K562 (cell line): Measurements from ENCODE around the gene MMP1. TPM values are rescaled to one million over a fixed set of nuclear protein-coding genes. Genes with fewer than 3 reads are reported as not detected.

ENCODE experiments used
- ATAC-seq: fragments of 200-7000 bp; cut with Tn5 transposase; 3 replicates; pipeline ENCODE4 v1.9.1; 2020; ENCODE audit warnings: moderate library complexity
- BruUV-seq: library from RNA; stranded (reverse); fragments of 400-500 nt; replicated peaks from 2 replicates; lab custom pipeline; 2021; lab: Mats Ljungman, UMichigan
- CTCF ChIA-PET: fragments of 300-600 bp; formaldehyde crosslinking; extraction: SDS; loops from one replicate; lab custom pipeline; 2021; ENCODE audit warnings: low intra/inter-chr PET ratio; lab: Yijun Ruan, JAX
- POLR2A ChIA-PET: fragments of 300-600, 350-650 bp; sonication (Branson Sonifier 250); formaldehyde crosslinking; extraction: SDS; loops from one replicate; lab custom pipeline; 2021; ENCODE audit warnings: antibody characterized with exemption, inconsistent platforms; lab: Yijun Ruan, JAX
- DNase-seq, 4 experiments: peaks; one replicate each; pipeline versions ENCODE4 v3.0.0 to v3.0.0-alpha.2; 2011 to 2018; ENCODE audit warnings: low spot score in 3 of 4, mixed read lengths in 3 of 4; ENCODE audit errors: extremely low read depth in 1 of 4
- FAIRE-seq: peaks from 2 replicates; lab custom pipeline; 2011; peaks lifted over from hg19 to GRCh38; lab: Jason Lieb, UNC
- H2AFZ ChIP-seq: 2 replicates; pipeline ENCODE4 v1.6.0; 2011; ENCODE audit warnings: low read depth, low read length, control low read depth, inconsistent platforms
- H3K27ac ChIP-seq: fragments of 200-600 bp; 3 replicates; pipeline ENCODE4 v1.8.0; 2011; ENCODE audit warnings: low read depth, mild to moderate bottlenecking, control low read depth, inconsistent platforms, low read length, moderate library complexity, mixed read lengths; ENCODE audit errors: extremely low read depth
- H3K27me3 ChIP-seq, 2 experiments: fragments of 300-600 bp in 1 of 2; 2 replicates in 1 of 2; 3 replicates in 1 of 2; pipeline versions ENCODE4 v1.6.0 to v1.8.0; 2011; ENCODE audit warnings: inconsistent platforms in 2 of 2, low read length in 2 of 2, mild to moderate bottlenecking in 1 of 2, mixed read lengths in 1 of 2, moderate library complexity in 1 of 2; ENCODE audit not compliant: control insufficient read depth in 2 of 2, insufficient read depth in 2 of 2
- H3K36me3 ChIP-seq: fragments of 300-600 bp; 3 replicates; pipeline ENCODE4 v1.8.0; 2011; ENCODE audit warnings: mild to moderate bottlenecking, low read length, inconsistent platforms; ENCODE audit not compliant: control insufficient read depth, insufficient read depth
- H3K4me1 ChIP-seq, 2 experiments: fragments of 200-600 bp in 1 of 2; replicated peaks in 1 of 2; 2 replicates in 1 of 2; 3 replicates in 1 of 2; pipeline versions ENCODE4 v1.5.1 to v1.8.0; 2011; ENCODE audit warnings: inconsistent platforms in 2 of 2, low read length in 2 of 2, mild to moderate bottlenecking in 1 of 2, mixed read lengths in 1 of 2, moderate library complexity in 1 of 2; ENCODE audit not compliant: control insufficient read depth in 2 of 2, insufficient read depth in 2 of 2
- H3K4me2 ChIP-seq: 2 replicates; pipeline ENCODE4 v1.6.1; 2011; ENCODE audit warnings: low read length, control low read depth, inconsistent platforms, mixed read lengths; ENCODE audit not compliant: insufficient read depth
- H3K4me3 ChIP-seq: fragments of 200-600 bp; sonication (generic), shearing (Covaris generic); 2 replicates; pipeline ENCODE4 v1.5.1; 2016; ENCODE audit warnings: control low read depth, inconsistent platforms
- H3K79me2 ChIP-seq: fragments of 200-600 bp; 3 replicates; pipeline ENCODE4 v1.8.0; 2011; ENCODE audit warnings: low read length, inconsistent platforms; ENCODE audit not compliant: control insufficient read depth, insufficient read depth
- H3K9ac ChIP-seq, 2 experiments: 2 replicates each; pipeline versions ENCODE4 v1.6.0 to v1.6.1; 2011; ENCODE audit warnings: low read depth in 2 of 2, low read length in 2 of 2, control low read depth in 1 of 2, inconsistent platforms in 1 of 2, mild to moderate bottlenecking in 1 of 2, mixed read lengths in 1 of 2; ENCODE audit not compliant: insufficient read depth in 1 of 2
- H3K9me1 ChIP-seq: one replicate; pipeline ENCODE4 v1.6.0; 2011; ENCODE audit warnings: inconsistent platforms, mild to moderate bottlenecking, low read length, moderate library complexity; ENCODE audit not compliant: control insufficient read depth, insufficient read depth
- H3K9me3 ChIP-seq: replicated peaks from 2 replicates; pipeline ENCODE4 v1.5.1; 2011; ENCODE audit warnings: low read depth, low read length, inconsistent platforms; ENCODE audit not compliant: control insufficient read depth, insufficient read depth
- H4K20me1 ChIP-seq: replicated peaks from 2 replicates; pipeline ENCODE4 v1.6.1; 2011; ENCODE audit warnings: low read length, inconsistent platforms, mixed read lengths; ENCODE audit not compliant: control insufficient read depth, insufficient read depth
- AFF1 ChIP-seq, 2 experiments: fragments of 450-650 bp; IDR thresholded peaks; 2 replicates each; pipeline ENCODE4 v1.6.1; 2018; ENCODE audit warnings: mild to moderate bottlenecking in 2 of 2, low read depth in 1 of 2; ENCODE audit not compliant: partially characterized antibody in 2 of 2
- DDX20 ChIP-seq: fragments of 450-650 bp; IDR thresholded peaks from 2 replicates; pipeline ENCODE4 v1.6.1; 2016; ENCODE audit warnings: missing genetic modification characterization, low read depth, mild to moderate bottlenecking, missing compliant biosample characterization, moderate library complexity
- DIDO1 ChIP-seq: fragments of 450-650 bp; IDR thresholded peaks from 2 replicates; pipeline ENCODE4 v1.6.1; 2016; ENCODE audit warnings: low read depth, missing biosample characterization, missing genetic modification characterization
- FOXP4 ChIP-seq: sonication (generic); formaldehyde crosslinking; IDR thresholded peaks from 2 replicates; pipeline ENCODE4 v1.8.0; 2022; ENCODE audit warnings: mild to moderate bottlenecking, missing genetic modification reagents, borderline replicate concordance
- GATAD2B ChIP-seq: fragments of 450-650 bp; IDR thresholded peaks from 2 replicates; pipeline ENCODE4 v1.6.1; 2017; ENCODE audit warnings: mild to moderate bottlenecking, borderline replicate concordance
- GTF2A2 ChIP-seq: IDR thresholded peaks from 2 replicates; pipeline ENCODE4 v1.6.1; 2016; ENCODE audit warnings: mild to moderate bottlenecking, missing genetic modification characterization, missing compliant biosample characterization
- GTF3C2 ChIP-seq: IDR thresholded peaks from 3 replicates; pipeline ENCODE4 v1.6.1; 2011; ENCODE audit warnings: borderline replicate concordance, mild to moderate bottlenecking, moderate library complexity; ENCODE audit not compliant: insufficient read length; ENCODE audit errors: extremely low read depth
- HDAC6 ChIP-seq: IDR thresholded peaks from 2 replicates; pipeline ENCODE4 v1.6.1; 2012; ENCODE audit warnings: low read depth, mild to moderate bottlenecking, control low read depth, inconsistent platforms, low read length, moderate library complexity
- NCOA1 ChIP-seq: fragments of 450-650 bp; IDR thresholded peaks from 2 replicates; pipeline ENCODE4 v1.6.1; 2016; ENCODE audit warnings: low read depth
- RBM25 ChIP-seq: fragments of 200-400 bp; formaldehyde crosslinking; IDR thresholded peaks from 2 replicates; pipeline ENCODE4 v1.6.1; 2018; ENCODE audit warnings: low read length, low read depth, moderate library complexity; ENCODE audit not compliant: severe bottlenecking
- RFX1 ChIP-seq: fragments of 450-650 bp; IDR thresholded peaks from 2 replicates; pipeline ENCODE4 v1.6.1; 2016; ENCODE audit warnings: mild to moderate bottlenecking, moderate library complexity
- in situ Hi-C: fragments of 300-500 bp; cut with MboI; formaldehyde crosslinking; loops from 4 replicates; pipeline ENCODE4 v1.15.0; 2018; ENCODE audit warnings: inconsistent platforms, mixed read lengths
- intact Hi-C: fragments of 100-400 bp; cut with micrococcal nuclease; formaldehyde crosslinking; loops from 2 replicates; pipeline ENCODE4 v1.14.2; 2022
- polyA plus RNA-seq, 8 experiments: library from polyadenylated mRNA; depleted of rRNA in 4 of 8; stranded (reverse) in 5 of 8; unstranded in 3 of 8; fragments of >200 nt; fragmentation: Nextera tagmentation in 2 of 8; fragmentation: Illumina TruSeq in 1 of 8; extraction: Ambion mirVana in 2 of 8; extraction: Trizol in 1 of 8; gene quantifications; 2 replicates each; pipeline versions ENCODE4 v1.2.1 to v1.2.3, GENCODE V29; 2011 to 2014; ENCODE audit warnings: inconsistent platforms in 1 of 8, missing spikeins in 1 of 8
- total RNA-seq, 7 experiments: library from RNA; depleted of rRNA in 6 of 7; stranded (reverse); fragments of >200 nt in 6 of 7; fragmentation: Illumina TruSeq in 2 of 7; extraction: Trizol in 2 of 7; gene quantifications; 2 replicates each; pipeline versions ENCODE4 v1.2.1 to v1.2.3, GENCODE V29; 2011 to 2021; ENCODE audit warnings: low replicate concordance in 1 of 7

MMP1 gene
- total and polyA plus RNA-seq, 9 of the 15 experiments (the other 6 are each of a cell fraction or from before 2014, with no cell fraction given), result 0.06 to 0.33 (median 0.15) TPM; not detected in 2

GRCh38 chr11:102751673-102752072 is 46.3 kb downstream of the MMP1 start:
- Histone ChIP-seq H3K4me2 (no peak overlapping the region), H3K27me3 (no peaks in the 10 kb centered on the region), H3K27ac (no peak overlapping the region), H3K36me3 (no peaks in the 10 kb centered on the region), H3K4me3 (no peak overlapping the region), H3K4me1 (no peaks in the 10 kb centered on the region), H2AFZ (no peak overlapping the region), H3K79me2 (no peaks in the 10 kb centered on the region), H3K9ac (no peak overlapping the region), H3K9me1 (no peaks in the 10 kb centered on the region), H3K9me3 (no peaks in the 10 kb centered on the region), H4K20me1 (no peaks in the 10 kb centered on the region)
- DNase-seq (no peak), ATAC-seq (no peak), FAIRE-seq (no peak)
- BruUV-seq, result no TSS peak
- POLR2A ChIA-PET, result no interaction called here
- in situ Hi-C loops (no loop called here), intact Hi-C loops (no loop called here)
- CTCF ChIA-PET, result no interaction called here
- TF ChIP-seq GATAD2B (no peak), GTF2A2 (tag) (no peak), FOXP4 (CRISPR knock-in tag) (no peak), GTF3C2 (no peak), RBM25 (no peak), DIDO1 (tag) (no peak), RFX1 (no peak), AFF1 (IDR thresholded peaks at IDR 0.05; ENCODE audit: low read depth in 1 of 2, partially characterized antibody in 2 of 2) (no peak), HDAC6 (no peak), DDX20 (tag) (no peak), NCOA1 (no peak)
